ENCODE measurements around the gene MRPL28.

DNA sequence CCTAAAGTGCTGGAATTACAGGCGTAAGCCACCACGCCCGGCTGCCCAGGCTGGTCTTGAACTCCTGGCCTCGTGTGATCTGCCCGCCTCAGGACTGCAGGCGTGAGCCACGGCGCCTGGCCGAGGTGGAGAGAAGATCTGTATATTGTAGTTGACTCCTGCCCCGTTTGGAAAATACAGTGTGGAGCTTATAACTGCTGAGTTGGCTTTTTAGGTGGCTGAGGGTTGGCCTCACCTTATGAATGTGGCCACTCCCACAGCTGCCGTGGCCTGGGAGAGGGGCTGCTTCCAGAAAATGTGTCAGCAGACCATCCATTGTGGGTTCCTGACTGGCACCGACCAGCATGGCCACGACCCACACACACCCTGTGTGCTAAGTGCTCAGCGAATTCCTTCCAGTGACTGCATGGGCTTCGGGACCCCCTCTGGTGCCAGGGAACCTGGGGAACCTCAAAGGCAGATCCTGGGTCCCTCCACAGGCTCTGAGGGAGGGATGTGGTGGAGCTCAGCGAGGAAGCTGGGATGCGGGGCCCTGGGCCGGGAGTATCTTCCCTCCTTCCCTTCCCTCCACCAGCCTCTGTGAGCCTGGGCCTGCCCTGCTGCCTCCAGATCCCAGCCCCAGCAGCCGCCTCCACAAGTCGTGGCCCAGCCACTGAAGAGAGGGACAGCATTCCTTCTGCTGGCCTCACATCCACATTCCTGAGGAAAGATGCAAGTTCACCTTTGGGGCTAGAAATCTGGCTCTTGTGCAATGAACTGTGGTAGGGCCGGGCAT is 44.2 kb upstream of the MRPL28 start:
- TF ChIP-seq, protein P1, sequence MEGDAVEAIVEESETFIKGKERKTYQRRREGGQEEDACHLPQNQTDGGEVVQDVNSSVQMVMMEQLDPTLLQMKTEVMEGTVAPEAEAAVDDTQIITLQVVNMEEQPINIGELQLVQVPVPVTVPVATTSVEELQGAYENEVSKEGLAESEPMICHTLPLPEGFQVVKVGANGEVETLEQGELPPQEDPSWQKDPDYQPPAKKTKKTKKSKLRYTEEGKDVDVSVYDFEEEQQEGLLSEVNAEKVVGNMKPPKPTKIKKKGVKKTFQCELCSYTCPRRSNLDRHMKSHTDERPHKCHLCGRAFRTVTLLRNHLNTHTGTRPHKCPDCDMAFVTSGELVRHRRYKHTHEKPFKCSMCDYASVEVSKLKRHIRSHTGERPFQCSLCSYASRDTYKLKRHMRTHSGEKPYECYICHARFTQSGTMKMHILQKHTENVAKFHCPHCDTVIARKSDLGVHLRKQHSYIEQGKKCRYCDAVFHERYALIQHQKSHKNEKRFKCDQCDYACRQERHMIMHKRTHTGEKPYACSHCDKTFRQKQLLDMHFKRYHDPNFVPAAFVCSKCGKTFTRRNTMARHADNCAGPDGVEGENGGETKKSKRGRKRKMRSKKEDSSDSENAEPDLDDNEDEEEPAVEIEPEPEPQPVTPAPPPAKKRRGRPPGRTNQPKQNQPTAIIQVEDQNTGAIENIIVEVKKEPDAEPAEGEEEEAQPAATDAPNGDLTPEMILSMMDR (IDR thresholded peaks at IDR 0.05), result no peak
- TF ChIP-seq POLR2A (IDR thresholded peaks at IDR 0.05) (no peak), POLR2AphosphoS5 (IDR thresholded peaks at IDR 0.05) (no peak)

Measured in prostate gland (tissue), 2 donors.